GM12878 (cell line): Measurements from ENCODE around the gene SLITRK3.

Source experiments
- ATF2 ChIP-seq: IDR thresholded peaks from 2 replicates; pipeline ENCODE4 v1.6.1; 2012; ENCODE audit warnings: low read length, inconsistent platforms
- CTCF ChIP-seq, 3 experiments: IDR thresholded peaks in 2 of 3; conservative IDR thresholded peaks in 1 of 3; 2 replicates each; pipeline ENCODE4 v1.5.1; 2011; ENCODE audit warnings: low read depth in 3 of 3, low read length in 3 of 3, mild to moderate bottlenecking in 3 of 3, control low read depth in 2 of 3, moderate library complexity in 2 of 3, inconsistent platforms in 1 of 3, mixed read lengths in 1 of 3; ENCODE audit not compliant: control insufficient read depth in 2 of 3, insufficient read depth in 1 of 3; ENCODE audit errors: extremely low read depth in 1 of 3
- E2F4 ChIP-seq: IDR thresholded peaks from 2 replicates; pipeline ENCODE4 v1.6.1; 2012; ENCODE audit warnings: low read depth, low read length, improper control_type of control experiment
- EZH2 ChIP-seq: IDR thresholded peaks from 2 replicates; pipeline ENCODE4 v1.6.1; 2012; ENCODE audit warnings: low read depth, mild to moderate bottlenecking, control low read depth, inconsistent platforms, low read length, borderline replicate concordance; ENCODE audit not compliant: control insufficient read depth
- MEF2A ChIP-seq: IDR thresholded peaks from 2 replicates; pipeline ENCODE4 v1.6.1; 2011; ENCODE audit warnings: low read depth, mild to moderate bottlenecking, low read length, moderate library complexity; ENCODE audit not compliant: insufficient read depth
- MXI1 ChIP-seq: fragments of 150-350 bp; IDR thresholded peaks from 2 replicates; pipeline ENCODE4 v1.6.1; 2011; ENCODE audit warnings: low read depth, mild to moderate bottlenecking, inconsistent platforms, low read length, improper control_type of control experiment
- NR2C1 ChIP-seq: fragments of 450-650 bp; IDR thresholded peaks from 2 replicates; pipeline ENCODE4 v1.6.1; 2017; ENCODE audit warnings: antibody characterized with exemption, mild to moderate bottlenecking, moderate library complexity
- POLR2A ChIP-seq: IDR thresholded peaks from 2 replicates; pipeline ENCODE4 v1.6.1; 2011; ENCODE audit warnings: low read depth, mild to moderate bottlenecking, low read length
- SIX5 ChIP-seq: IDR thresholded peaks from 2 replicates; pipeline ENCODE4 v1.6.1; 2011; ENCODE audit warnings: mild to moderate bottlenecking, low read depth, low read length, moderate library complexity; ENCODE audit not compliant: severe bottlenecking
- SMC3 ChIP-seq: IDR thresholded peaks from 2 replicates; pipeline ENCODE4 v1.6.1; 2011; ENCODE audit warnings: low read length, improper control_type of control experiment, borderline replicate concordance
- SRF ChIP-seq, 2 experiments: IDR thresholded peaks; 2 replicates each; pipeline ENCODE4 v1.6.1; 2011; ENCODE audit warnings: low read depth in 2 of 2, low read length in 2 of 2, mild to moderate bottlenecking in 1 of 2, moderate library complexity in 1 of 2
- ZBED1 ChIP-seq: IDR thresholded peaks from 2 replicates; pipeline ENCODE4 v1.6.1; 2016; ENCODE audit warnings: borderline replicate concordance
- ZNF217 ChIP-seq: fragments of 450-650 bp; IDR thresholded peaks from 2 replicates; pipeline ENCODE4 v1.6.1; 2017; ENCODE audit warnings: antibody characterized with exemption, mild to moderate bottlenecking

- TF ChIP-seq CTCF (IDR thresholded peaks at IDR 0.05 in 2 of 3, conservative IDR thresholded peaks at IDR 0.05 in 1 of 3; ENCODE audit: control insufficient read depth in 2 of 3, extremely low read depth in 1 of 3, insufficient read depth in 1 of 3, low read depth in 3 of 3, low read length in 3 of 3) (no peak), MEF2A (no peak), SRF (IDR thresholded peaks at IDR 0.05; ENCODE audit: low read depth in 2 of 2, low read length in 2 of 2) (no peak), ZNF217 (no peak), SIX5 (no peak), NR2C1 (no peak), EZH2 (no peak), ATF2 (no peak), MXI1 (no peak), POLR2A (no peak), E2F4 (no peak), SMC3 (no peak), ZBED1 (no peak)
Observed at GRCh38 chr3:165194511-165195240, 1.5 kb downstream of the SLITRK3 start.
